B cell (primary cell): ENCODE data around the gene NOVA1. TPM values are rescaled to one million over a fixed set of nuclear protein-coding genes. Genes with fewer than 3 reads are reported as not detected.

Experiments used
- ATAC-seq: fragments of 200-7000 bp; cut with Tn5 transposase; one replicate; pipeline ENCODE4 v1.10.0; 2021; ENCODE audit warnings: low read depth, mild to moderate bottlenecking, moderate number of reproducible peaks, moderate library complexity
- CTCF ChIA-PET: fragments of 350-600 bp; sonication (Branson Sonifier 250); formaldehyde crosslinking; loops from one replicate; lab custom pipeline; 2021; ENCODE audit warnings: antibody characterized with exemption, inconsistent platforms; lab: Charles Lee
- POLR2A ChIA-PET: fragments of 350-600 bp; sonication (Branson Sonifier 250); formaldehyde crosslinking; loops from one replicate; lab custom pipeline; 2021; ENCODE audit warnings: antibody characterized with exemption; lab: Charles Lee
- DNase-seq: peaks from one replicate; pipeline ENCODE4 v3.0.0; 2013
- H2AFZ ChIP-seq: 2 replicates; pipeline ENCODE4 v1.6.1; 2012; ENCODE audit warnings: mild to moderate bottlenecking, low read depth, low read length; ENCODE audit not compliant: insufficient read depth, poor library complexity, severe bottlenecking
- H3K27ac ChIP-seq, 2 donors: 1 replicate in 1 of 2; 2 replicates in 1 of 2; pipeline ENCODE4 v1.5.1; 2012 to 2013; ENCODE audit warnings: low read length in 2 of 2, mild to moderate bottlenecking in 2 of 2, moderate library complexity in 1 of 2
- H3K27me3 ChIP-seq, 4 experiments: fragments of 200-600 bp in 1 of 4; sonication (generic) in 1 of 4; replicated peaks in 1 of 4; 1 replicate in 2 of 4; 2 replicates in 2 of 4; pipeline versions ENCODE4 v1.6.1 to v1.7.0; 2013 to 2016; ENCODE audit warnings: low read length in 3 of 4, mild to moderate bottlenecking in 2 of 4, mixed read lengths in 1 of 4, moderate library complexity in 1 of 4; ENCODE audit not compliant: insufficient read depth in 4 of 4, control insufficient read depth in 3 of 4; ENCODE audit errors: control extremely low read depth in 1 of 4
- H3K36me3 ChIP-seq, 2 experiments: replicated peaks in 1 of 2; 1 replicate in 1 of 2; 2 replicates in 1 of 2; pipeline versions ENCODE4 v1.6.1 to v1.7.1; 2013; ENCODE audit warnings: low read length in 1 of 2; ENCODE audit not compliant: insufficient read depth in 2 of 2, control insufficient read depth in 1 of 2; ENCODE audit errors: control extremely low read depth in 1 of 2, extremely low read depth in 1 of 2
- H3K4me1 ChIP-seq, 2 donors: fragments of 200-600 bp in 1 of 2; sonication (generic) in 1 of 2; 1 replicate in 1 of 2; 2 replicates in 1 of 2; pipeline versions ENCODE4 v1.5.1 to v1.6.1; 2013 to 2017; ENCODE audit warnings: low read length in 2 of 2; ENCODE audit not compliant: control insufficient read depth in 2 of 2, insufficient read depth in 2 of 2
- H3K4me2 ChIP-seq: replicated peaks from 2 replicates; pipeline ENCODE3; 2012; ENCODE audit warnings: mild to moderate bottlenecking, low read depth, low read length; ENCODE audit not compliant: poor library complexity, severe bottlenecking
- H3K4me3 ChIP-seq, 5 experiments: fragments of 200-600 bp in 1 of 5; sonication (generic) in 1 of 5; 1 replicate in 3 of 5; 2 replicates in 2 of 5; pipeline versions ENCODE4 v1.5.1 to v1.7.0; 2011 to 2016; ENCODE audit warnings: low read length in 4 of 5, mild to moderate bottlenecking in 4 of 5, low read depth in 2 of 5, control low read depth in 1 of 5, moderate library complexity in 1 of 5; ENCODE audit not compliant: insufficient read depth in 1 of 5; ENCODE audit errors: control extremely low read depth in 1 of 5, extremely low read depth in 1 of 5
- H3K79me2 ChIP-seq: fragments of 200-600 bp; sonication (generic); one replicate; pipeline ENCODE4 v1.6.0; 2016; ENCODE audit warnings: low read length; ENCODE audit not compliant: control insufficient read depth, insufficient read depth
- H3K9ac ChIP-seq: fragments of 200-600 bp; sonication (generic); 2 replicates; pipeline ENCODE4 v1.6.1; 2017; ENCODE audit warnings: mild to moderate bottlenecking, low read length, moderate library complexity
- H3K9me3 ChIP-seq, 3 donors: one replicate each; pipeline versions ENCODE4 v1.6.1 to v1.7.1; 2013; ENCODE audit warnings: low read length in 2 of 3; ENCODE audit not compliant: control insufficient read depth in 2 of 3, insufficient read depth in 1 of 3; ENCODE audit errors: control extremely low read depth in 1 of 3
- H4K20me1 ChIP-seq: 2 replicates; pipeline ENCODE4 v1.6.0; 2012; ENCODE audit warnings: mild to moderate bottlenecking, low read length; ENCODE audit not compliant: insufficient read depth, control insufficient read depth, poor library complexity, severe bottlenecking
- H3K27ac Mint-ChIP-seq: one replicate; pipeline ENCODE4 v1.8.0; 2021; ENCODE audit warnings: mixed read lengths
- H3K27me3 Mint-ChIP-seq: one replicate; pipeline ENCODE4 v1.8.0; 2021; ENCODE audit warnings: mixed read lengths
- H3K4me1 Mint-ChIP-seq: one replicate; pipeline ENCODE4 v1.8.0; 2021; ENCODE audit warnings: mixed read lengths
- H3K4me3 Mint-ChIP-seq: one replicate; pipeline ENCODE4 v1.8.0; 2021; ENCODE audit warnings: mixed read lengths
- H3K9me3 Mint-ChIP-seq: one replicate; pipeline ENCODE4 v1.8.0; 2022; ENCODE audit warnings: mixed read lengths; ENCODE audit not compliant: insufficient read depth
- CTCF ChIP-seq: fragments of 200-600 bp; IDR thresholded peaks from one replicate; pipeline ENCODE4 v1.8.0; 2022; ENCODE audit warnings: antibody characterized with exemption, mild to moderate bottlenecking
- EZH2 ChIP-seq: IDR thresholded peaks from 2 replicates; pipeline ENCODE4 v1.6.1; 2012; ENCODE audit warnings: borderline replicate concordance, low read depth, mild to moderate bottlenecking, moderate library complexity, low read length; ENCODE audit not compliant: insufficient read depth, poor library complexity, severe bottlenecking
- WGBS: methylation state at CpG from one replicate; pipeline ENCODE4 v1.1.5; 2013; ENCODE audit warnings: missing lambda C conversion rate; ENCODE audit not compliant: insufficient coverage; 5-methylcytosine and 5-hydroxymethylcytosine counted together
- intact Hi-C: fragments of 100-400 bp; cut with micrococcal nuclease; formaldehyde crosslinking; loops from one replicate; pipeline ENCODE4 v1.10.0; 2022
- polyA plus RNA-seq: library from polyadenylated mRNA; depleted of rRNA; stranded (reverse); fragments of >200 nt; gene quantifications from 2 replicates; pipeline ENCODE4 v1.2.3, GENCODE V29; 2012
- total RNA-seq, 2 donors: library from RNA; stranded (reverse); fragments of 120-200 nt in 1 of 2; gene quantifications; 1 replicate in 1 of 2; 2 replicates in 1 of 2; pipeline versions ENCODE4 v1.2.3 to v1.2.4, GENCODE V29; 2013 to 2022

NOVA1 gene
- total and polyA plus RNA-seq, 2 donors (not counting 1 experiment from before 2014, with no cell fraction given): not detected

- Histone ChIP-seq H3K9me3 (no peaks in the 10 kb centered on the region), H3K9ac (no peak overlapping the region), H3K36me3 (no peaks in the 10 kb centered on the region), H3K27ac (no peak overlapping the region), H3K27me3 (no peaks in the 10 kb centered on the region), H2AFZ (no peak overlapping the region), H3K4me3 (no peak overlapping the region), H3K4me1 (no peaks in the 10 kb centered on the region), H4K20me1 (no peaks in the 10 kb centered on the region), H3K79me2 (no peaks in the 10 kb centered on the region), H3K4me2 (no peak overlapping the region)
- peaks cover 7% of the 10 kb centered on the region for H3K9me3 Mint-ChIP-seq
- intact Hi-C loops: no loop called here
- ATAC-seq: no peak
- POLR2A ChIA-PET: no interaction called here
- TF ChIP-seq CTCF (no peak), EZH2 (no peak)
- DNase-seq: no peak
- no peak overlapping the region for H3K27ac Mint-ChIP-seq
- H3K4me3 Mint-ChIP-seq: no peak overlapping the region
- H3K4me1 Mint-ChIP-seq: no peaks in the 10 kb centered on the region
- CTCF ChIA-PET: no interaction called here
- H3K27me3 Mint-ChIP-seq: no peaks in the 10 kb centered on the region
- 71% methylated on average over 3 of the region's 3 CpGs for WGBS
Measured at GRCh38 chr14:26527095-26527494, 70.7 kb downstream of the NOVA1 start.

DNA sequence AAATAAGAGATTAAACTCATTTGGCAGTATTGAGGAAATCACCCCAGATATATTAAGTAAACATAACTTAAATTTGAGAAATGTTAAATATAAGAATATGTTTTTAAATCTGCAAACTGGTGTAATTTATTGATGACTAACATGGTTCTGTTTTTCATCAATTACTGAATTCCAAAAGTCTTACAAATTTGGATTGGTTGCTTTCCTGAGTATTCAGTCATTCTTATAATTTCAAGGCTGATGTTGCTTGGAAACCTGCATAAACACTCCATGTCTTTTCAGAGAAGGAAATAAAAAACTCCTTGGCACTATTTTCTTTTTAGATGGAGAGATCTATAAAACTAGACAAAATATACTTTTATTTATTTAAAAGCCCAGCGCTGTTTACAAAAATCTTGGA is 71.7 kb downstream of the NOVA1 start:
- Histone ChIP-seq H3K4me3 (no peak overlapping the region), H3K27me3 (no peaks in the 10 kb centered on the region), H3K79me2 (no peaks in the 10 kb centered on the region), H3K27ac (no peak overlapping the region), H2AFZ (no peak overlapping the region), H3K9me3 (no peaks in the 10 kb centered on the region), H3K36me3 (no peaks in the 10 kb centered on the region), H3K4me2 (no peak overlapping the region), H3K4me1 (no peaks in the 10 kb centered on the region), H4K20me1 (no peaks in the 10 kb centered on the region), H3K9ac (no peak overlapping the region)
- CTCF ChIA-PET: no interaction called here
- H3K9me3 Mint-ChIP-seq: peaks cover 7% of the 10 kb centered on the region
- no peaks in the 10 kb centered on the region for H3K27me3 Mint-ChIP-seq
- no peaks in the 10 kb centered on the region for H3K4me1 Mint-ChIP-seq
- H3K4me3 Mint-ChIP-seq: no peak overlapping the region
- POLR2A ChIA-PET: no interaction called here
- TF ChIP-seq EZH2 (no peak), CTCF (no peak)
- DNase-seq: no peak
- ATAC-seq: no peak
- H3K27ac Mint-ChIP-seq: no peak overlapping the region
- WGBS: no CpG with 5 or more reads among the region's 1 CpG
- intact Hi-C loops: no loop called here
